Activated T-cell treated with anti-CD3 and anti-CD28 coated beads for 48 hours (primary cell): ENCODE measurements around the gene KLHL42.
"Not testable (repeated sequence)": the region's sequence is repeated elsewhere in the genome, so short reads cannot be mapped to it uniquely, and the experiment has no call there.

Experiments
- DNase-seq: peaks from one replicate; pipeline ENCODE4 v3.0.0-alpha.2; 2020; ENCODE audit warnings: low read depth

Gene KLHL42, protein sequence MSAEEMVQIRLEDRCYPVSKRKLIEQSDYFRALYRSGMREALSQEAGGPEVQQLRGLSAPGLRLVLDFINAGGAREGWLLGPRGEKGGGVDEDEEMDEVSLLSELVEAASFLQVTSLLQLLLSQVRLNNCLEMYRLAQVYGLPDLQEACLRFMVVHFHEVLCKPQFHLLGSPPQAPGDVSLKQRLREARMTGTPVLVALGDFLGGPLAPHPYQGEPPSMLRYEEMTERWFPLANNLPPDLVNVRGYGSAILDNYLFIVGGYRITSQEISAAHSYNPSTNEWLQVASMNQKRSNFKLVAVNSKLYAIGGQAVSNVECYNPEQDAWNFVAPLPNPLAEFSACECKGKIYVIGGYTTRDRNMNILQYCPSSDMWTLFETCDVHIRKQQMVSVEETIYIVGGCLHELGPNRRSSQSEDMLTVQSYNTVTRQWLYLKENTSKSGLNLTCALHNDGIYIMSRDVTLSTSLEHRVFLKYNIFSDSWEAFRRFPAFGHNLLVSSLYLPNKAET

DNA sequence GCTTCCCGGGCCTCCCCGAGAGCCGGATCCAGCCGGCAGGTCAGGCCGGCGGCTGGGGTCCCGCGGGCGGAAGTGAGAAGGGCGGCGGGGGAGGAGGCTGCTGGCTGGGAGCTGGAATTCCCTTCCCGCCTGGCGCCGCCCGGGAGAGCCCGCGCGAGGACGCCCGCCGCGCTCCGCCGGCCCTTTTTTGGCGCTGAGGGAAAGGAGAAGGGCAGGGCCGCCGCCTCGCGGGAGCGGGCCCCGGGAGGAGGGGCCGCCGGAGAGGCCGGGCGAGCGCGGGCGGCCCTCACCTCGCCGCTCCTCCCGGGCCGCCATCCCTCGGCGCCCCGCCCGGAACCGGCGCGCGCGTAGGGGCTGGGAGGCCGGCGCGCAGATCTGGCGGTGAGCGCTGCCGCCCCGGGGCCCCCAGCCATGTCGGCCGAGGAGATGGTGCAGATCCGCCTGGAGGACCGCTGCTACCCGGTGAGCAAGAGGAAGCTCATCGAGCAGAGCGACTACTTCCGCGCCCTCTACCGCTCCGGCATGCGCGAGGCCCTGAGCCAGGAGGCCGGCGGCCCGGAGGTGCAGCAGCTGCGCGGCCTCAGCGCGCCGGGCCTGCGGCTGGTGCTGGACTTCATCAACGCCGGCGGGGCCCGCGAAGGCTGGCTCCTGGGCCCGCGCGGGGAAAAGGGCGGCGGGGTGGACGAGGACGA is at the start of gene KLHL42, which contains the start of gene MANSC4:
Gene KLHL42 (plus strand): TSS at position 314 of the 692 bp plus-strand sequence. CDS start 98 bp downstream, at position 412.
Gene MANSC4 (minus strand): TSS at position 317 of the 692 bp plus-strand sequence. CDS start 8,960 bp downstream, outside the sequence.
- peak; percentile 57 for DNase-seq

DNA sequence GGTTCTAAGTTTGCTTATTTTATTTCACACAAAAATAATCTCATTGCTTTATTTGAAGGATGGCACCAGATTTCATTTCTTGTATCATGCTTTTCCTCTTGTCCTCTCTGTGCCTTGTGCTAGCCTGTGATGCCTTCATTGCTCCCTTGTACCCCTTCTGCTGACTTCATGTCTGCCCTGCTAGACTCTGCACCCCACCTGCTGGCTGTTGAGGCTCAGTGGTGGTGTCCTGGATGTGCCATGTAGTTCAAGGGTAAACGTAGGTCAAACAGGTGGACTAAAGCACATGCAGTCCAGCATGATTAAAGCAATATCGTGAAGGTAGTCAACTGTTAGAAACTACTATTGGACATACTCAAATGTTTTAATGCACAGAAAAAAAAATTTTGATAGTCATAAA is 47.8 kb upstream of the KLHL42 start:
- no peak for DNase-seq

DNA sequence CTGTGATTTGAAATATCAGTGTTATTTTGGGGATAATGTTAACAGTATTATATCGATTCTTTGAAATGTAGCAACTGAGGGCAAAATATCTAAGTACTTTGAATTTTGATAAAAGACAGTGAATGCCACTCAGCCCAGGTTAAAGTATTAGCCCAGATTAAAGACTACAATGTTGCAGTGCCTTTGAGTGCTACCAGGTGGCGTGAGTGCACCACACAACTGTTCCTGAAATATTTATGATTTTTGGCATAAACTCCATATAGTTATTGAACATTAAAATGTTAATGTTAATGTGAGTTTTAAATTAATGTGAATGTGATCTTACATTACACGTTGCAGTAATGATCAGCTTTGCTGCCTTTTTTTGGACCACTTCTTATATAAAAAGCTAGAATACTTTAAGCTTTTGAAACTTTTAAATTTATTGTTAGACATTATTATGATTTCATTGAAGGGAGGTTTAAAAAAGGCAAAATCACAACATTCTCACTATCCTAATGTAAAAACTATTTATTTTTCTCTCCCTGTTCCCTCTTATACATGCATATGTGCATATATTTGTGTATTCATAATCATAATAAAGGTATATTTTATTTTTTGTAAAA is 46.9 kb upstream of the KLHL42 start:
- peak; percentile 6 for DNase-seq

DNA sequence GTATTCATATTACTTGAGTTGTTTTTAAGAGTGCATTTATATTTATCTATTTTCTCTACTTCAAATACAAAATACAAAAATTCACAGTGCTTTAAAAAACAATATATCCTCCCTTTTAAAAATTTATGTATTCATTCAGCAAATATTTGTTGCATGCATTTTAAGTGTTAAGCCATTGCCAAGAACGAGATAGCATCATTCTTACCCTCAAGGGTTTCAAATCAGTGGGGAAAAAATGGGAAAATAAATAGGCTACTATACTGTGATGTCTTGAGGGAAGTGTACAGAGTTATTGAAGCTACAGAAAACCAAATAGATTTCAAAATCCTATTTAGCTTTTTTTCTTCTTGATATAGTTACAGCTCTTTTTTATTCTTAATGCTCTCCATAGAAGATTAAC is 46.2 kb upstream of the KLHL42 start:
- no peak for DNase-seq

DNA sequence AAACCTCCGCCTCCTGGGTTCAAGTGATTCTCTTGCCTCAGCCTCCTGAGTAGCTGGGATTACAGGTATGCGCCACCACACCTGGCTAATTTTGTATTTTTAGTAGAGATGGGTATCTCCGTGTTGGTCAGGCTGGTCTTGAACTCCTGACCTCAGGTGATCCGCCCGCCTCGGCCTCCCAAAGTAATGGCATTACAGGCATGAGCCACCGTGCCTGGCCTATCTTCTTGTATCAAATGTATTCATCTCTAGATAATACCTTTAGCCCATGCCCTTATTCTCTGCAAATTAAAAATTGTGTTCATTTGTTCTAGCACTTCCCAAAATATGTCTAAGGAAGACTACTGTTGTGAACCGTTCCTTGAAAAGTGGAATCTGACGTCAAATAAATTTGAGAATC is 45.7 kb upstream of the KLHL42 start:
- not testable (repeated sequence) for DNase-seq

DNA sequence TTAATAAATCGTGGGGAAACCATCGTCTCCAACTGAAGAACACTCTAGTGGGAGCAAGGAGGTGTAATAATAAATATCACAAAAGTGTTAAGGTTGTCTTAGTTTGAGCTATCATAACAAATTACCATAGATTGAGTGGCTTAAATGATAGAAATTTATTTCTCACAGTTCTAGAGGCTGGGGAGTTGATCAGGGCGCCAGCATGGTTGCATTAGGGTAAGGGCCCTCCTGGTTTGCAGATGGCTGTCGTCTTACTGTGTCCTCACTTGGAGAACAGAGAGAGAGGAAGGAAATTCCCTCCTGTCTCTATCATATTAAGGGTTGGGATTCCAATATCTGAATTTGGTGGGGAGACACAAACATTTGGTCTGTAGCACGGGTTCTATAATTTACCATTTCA is 36.4 kb upstream of the KLHL42 start:
- DNase-seq: no peak

DNA sequence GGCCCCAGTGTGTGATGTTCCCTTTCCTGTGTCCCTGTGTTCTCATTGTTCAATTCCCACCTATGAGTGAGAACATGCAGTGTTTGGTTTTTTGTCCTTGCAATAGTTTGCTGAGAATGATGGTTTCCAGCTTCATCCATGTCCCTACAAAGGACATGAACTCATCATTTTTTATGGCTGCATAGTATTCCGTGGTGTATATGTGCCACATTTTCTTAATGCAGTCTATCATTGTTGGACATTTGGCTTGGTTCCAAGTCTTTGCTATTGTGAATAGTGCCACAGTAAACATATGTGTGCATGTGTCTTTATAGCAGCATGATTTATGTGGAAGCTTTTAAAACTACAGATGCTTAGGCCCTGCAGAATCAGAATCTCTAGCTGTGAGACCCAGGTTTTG is 34.3 kb upstream of the KLHL42 start:
- not testable (repeated sequence) for DNase-seq

DNA sequence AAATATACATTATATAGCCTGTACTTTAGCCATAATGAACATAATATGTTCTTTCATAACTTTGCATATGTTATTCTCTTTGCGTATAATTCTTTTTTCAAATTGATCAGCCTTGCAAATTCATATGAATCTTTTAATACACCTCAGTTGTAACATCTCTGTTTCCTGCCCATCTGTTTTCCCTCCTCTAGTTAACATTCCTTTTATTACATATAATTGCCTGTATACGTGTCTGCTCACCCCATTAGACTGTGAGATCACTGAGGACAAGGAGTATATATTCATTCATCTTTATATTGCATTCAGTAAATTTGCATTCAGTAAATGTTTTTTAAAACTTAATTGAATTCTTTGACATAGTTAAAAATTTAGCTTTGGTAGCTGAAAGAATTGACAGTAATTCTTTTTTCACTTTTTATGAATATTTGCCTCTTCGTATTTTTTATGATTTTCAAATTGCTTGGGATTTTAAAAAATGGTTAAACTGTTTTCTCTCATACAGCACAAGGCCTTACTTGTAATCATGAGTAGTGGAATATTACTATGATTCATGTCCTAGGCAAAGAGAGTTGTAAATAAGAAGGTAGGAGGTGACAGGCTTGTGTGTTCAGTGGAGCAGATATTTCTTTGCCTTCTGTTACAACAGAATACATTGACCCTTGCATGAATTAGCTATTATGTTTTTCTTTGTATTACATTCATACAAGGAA is 32.8 kb upstream of the KLHL42 start:
- DNase-seq: no peak

DNA sequence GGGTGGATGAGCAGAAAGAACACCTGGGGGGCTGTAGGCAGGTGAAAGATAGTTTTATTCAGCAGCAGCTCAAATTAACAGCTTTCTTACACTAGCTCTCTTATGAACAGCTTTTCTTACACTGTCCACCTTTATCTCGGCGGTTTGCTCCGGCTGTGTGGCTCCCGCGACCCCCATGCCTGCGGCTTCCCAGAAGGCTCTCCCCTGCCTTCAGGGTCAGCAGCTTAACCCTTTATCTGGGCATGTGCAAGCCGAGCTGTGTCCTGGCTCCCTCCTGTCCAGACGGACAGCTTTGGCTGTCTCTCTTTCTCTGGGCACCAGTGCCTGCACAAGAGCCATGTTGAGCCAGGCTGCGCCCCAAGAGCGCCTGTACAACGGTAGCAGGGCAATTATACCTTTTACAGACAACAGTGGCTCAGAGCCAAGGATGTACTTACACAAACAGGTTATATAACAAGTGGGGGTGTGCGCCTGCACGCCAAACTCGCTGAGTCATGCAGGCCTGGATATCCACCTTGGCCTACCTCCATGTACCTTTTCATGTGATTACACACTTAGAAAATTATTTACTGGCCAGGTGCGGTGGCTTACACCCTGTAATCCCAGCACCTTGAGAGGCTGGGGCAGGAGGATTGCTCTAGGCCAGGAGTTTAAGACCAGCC is 28.5 kb upstream of the KLHL42 start:
- no peak for DNase-seq

DNA sequence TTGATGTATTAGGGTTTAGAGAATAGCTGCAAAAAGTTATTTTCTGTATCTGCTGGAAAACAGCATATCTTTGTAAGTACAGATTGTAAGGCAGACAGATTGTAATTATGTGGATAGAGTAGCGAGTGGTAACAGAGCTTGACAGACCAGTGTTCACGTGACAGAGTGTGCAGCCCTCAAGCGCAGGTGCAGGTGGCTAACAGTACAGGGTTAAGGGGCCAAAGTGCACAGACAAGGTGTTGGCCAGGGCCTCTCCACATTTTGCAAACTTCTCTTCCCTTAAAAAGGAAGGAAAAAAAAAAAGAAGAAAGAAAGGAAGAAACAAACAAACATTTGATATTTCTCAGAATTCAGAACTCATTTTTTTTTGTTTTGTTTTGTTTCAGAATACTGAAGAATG is 25.2 kb upstream of the KLHL42 start:
- no peak for DNase-seq

DNA sequence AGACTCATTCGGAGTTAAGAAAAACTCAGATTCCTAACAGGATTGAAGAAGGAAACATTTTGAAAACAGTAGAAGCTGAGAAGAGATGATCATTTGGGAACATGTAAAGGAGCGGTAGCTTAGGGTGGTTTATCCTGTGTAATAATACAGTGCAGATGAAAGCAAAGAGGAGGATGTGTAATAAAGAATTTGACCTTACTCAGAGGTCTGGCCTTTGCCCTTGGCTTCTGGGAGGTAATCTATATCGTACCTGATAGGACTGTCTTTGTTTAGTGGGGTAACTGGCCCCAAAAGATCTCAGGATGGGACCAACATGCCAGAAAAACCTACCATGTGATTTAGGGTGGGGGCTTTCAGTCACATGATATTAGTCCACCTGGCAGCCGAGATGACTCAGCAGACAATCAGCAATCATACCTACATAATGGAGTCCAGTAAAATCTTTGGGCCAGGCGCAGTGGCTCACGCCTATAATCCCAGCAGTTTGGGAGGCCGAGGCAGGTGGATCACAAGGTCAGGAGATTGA is 23.3 kb upstream of the KLHL42 start:
- no peak for DNase-seq

DNA sequence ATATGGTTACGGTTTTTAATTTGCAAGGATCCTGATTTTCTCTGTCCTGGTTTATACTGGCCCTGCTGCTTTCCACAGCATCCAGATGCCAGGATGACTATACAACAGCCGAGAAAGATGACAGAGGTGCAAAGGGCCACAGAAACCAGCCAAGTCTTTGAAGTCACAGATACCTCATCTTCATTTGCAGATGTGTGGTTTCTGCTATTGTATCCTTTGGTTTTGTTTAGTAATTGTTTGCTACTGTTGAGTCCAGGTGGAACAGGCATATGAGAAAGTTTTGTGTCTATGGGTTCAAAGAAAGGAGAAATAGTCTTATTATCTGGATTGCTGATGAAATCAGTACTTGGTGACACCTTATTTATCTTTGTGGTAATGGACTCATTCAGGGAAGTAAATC is 17.3 kb upstream of the KLHL42 start:
- peak; percentile 2 for DNase-seq

DNA sequence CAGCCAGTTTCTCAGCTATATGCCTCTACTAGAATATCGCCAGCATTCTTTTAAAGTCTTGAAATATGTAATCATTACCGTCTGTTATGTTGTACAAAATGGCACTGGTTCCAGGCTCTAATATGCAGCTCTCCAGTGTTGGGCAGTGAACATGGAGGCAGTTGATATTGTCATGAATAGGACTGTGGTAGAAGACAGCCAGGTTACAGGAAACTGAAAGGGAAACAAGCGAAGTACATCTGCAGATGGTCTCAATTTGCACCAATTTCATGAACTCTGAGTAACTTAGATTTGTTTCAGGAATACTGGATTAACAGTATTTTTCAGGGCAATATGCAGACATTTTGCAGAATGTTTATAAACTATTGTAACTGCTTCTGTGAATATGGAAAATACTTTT is 13.4 kb upstream of the KLHL42 start:
- DNase-seq: no peak

DNA sequence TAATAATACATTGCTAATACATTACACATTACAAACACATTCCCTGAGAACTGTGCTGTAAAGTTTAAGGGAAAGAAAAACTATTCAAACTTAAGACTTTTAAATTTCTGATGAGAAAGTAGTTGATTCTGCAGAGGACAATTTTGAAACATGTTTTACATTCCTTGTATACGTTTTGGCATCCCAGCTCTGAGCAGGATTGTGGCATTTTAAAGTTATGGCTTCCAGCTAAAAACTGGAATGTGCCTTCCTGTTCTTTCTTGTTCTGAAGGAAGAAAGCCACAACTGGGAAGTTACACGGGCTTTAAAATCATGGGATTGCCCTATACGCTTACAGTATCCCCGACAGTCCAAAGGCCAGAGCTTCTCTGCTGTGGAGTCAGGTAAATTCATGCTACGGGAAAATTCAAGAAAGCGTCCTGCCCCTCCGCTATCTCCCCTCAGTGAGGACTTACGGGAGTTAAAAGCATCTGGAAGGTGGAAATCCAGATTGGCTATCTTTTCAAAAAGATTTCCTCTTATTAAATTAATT is 10.8 kb upstream of the KLHL42 start:
- no peak for DNase-seq

DNA sequence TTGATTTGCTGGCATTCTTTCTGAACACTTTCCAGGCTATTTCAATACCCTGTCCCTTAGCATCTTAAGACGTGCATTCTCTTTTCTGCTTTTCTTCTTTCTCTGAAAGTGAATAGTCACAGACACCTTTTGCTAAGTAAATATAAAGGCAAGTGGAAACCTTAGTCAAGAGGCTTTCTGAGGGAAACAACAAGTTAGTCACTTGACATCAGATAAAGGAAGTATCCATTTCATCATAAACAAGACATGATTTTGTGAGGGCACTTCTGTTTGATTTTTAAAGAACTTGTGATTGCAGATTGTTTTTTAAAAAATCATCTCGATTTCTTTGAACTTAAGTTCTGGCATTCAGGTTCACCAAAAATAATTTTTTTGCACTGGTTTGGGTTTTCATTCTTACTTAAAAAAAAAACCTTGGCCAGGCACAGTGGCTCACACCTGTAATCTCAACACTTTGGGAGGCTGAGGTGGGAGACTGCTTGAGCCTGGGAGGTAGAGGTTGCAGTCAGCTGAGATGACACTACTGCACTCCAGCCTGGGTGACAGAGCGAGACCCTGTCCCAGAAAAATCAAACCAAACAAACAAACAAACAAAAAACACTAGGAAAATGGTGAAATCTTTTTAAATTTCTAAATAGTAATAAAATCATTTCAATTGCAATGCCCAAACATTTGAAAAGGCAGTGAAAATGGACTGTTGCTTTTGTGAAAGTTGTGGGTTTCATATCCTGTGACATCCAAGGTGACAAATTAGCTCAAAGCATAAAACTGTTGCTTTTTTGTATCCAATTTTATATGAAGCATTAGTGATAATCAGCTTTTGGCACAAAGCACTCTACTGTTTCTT is 8.3 kb upstream of the KLHL42 start:
- no peak for DNase-seq

DNA sequence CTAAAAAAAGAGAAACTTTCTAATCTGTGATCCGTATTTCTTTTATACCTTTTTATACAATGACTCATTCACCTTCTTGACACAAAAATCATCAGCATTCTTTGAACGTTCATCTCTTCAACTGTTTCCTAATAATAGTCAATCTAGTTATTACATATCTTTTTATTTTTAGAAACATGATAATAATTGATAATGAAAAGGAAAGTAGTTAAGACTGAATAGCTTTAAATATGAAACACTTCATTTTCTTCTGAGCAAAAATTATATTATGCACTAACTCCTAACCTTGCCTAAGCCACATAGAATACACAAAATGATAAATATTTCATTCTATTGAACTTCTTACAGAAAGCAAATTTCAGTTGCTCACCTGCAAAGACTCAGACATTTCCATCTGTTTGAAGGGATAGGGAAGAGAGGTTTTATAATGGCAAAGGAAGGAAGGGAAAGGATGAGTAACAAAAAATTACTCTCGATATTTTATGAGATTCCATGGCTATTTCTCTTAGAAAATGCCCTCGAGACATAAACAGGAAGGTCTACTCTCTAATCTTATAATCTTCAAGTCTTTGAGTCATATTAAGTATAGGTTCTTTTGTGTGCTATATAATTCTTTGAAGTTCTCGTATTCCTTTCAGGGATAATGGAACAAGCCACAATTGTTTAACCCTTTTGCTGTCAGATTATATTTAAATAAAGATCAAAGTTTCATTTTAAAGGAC is 7.5 kb upstream of the KLHL42 start:
- DNase-seq: no peak

DNA sequence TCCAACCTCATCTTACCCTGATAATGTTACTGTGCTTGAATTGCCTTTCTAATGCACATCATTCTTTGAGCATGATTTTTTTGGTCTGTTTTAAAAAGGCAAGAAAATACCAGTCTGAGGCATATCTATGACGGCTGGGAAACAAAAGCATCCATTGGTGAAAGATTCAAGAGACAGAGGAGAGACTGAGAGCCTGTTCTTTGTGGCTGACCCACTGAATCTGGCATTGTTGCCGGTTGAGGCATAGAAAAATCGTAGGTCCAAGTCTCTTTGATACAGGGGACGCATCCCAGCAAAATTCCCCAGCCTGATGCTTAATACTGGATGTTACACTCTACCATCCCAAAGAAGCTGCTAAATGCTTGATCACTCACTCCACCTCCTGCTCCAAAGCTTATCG is 2.9 kb upstream of the KLHL42 start:
- no peak for DNase-seq

DNA sequence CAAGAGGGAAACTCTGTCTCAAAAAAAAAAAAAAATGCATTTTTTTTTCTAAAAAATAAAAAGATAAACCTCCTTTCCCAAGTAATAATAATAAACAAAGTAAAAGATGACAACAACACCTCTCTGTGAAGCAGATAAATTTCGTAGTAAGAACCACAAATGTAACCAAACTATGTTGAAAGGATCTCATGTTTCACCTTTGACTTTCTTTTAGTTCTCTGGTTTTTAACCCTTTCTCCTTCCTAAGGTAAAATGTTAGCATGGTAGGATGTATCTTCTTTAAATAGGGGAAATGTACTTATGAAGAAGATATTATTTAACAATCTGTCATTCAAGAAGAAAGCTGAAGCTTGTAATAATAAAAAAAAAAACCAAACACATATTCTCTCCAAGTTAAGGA is 1.8 kb upstream of the KLHL42 start:
- DNase-seq: no peak

DNA sequence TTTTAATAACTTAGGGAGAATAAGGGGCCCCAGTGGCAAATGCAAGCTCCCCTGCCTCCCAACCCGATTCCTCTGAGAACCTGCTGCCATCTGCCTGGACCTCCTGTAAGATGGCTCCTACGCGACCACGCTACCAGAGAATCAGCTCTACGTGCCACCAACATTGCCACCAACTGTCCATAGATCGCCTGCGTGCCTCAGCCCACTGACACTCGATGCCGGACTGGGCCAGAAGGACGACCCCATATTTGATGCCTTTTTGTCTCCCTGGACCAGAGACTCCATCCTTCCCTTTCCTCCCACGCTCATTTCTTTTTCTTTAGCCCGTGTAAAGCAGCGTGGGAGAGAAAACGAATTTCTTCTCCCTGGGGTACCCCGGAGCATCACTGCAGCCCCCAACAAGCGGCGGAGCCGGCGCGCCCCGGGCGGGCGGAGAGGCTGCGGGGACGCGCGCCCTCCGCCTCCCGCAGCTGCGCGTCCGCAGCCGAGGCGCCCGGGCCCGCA is 565 bp upstream of the KLHL42 start:
- peak; percentile 5 for DNase-seq
